HG02973 (cell line): ENCODE measurements around the gene ACACA.

ENCODE experiments used
- ATAC-seq: cut with Tn5 transposase; IDR thresholded peaks from one replicate; pipeline ENCODE4 v1.9.1; 2021; ENCODE audit warnings: moderate library complexity; ENCODE audit not compliant: unreplicated experiment

Gene ACACA

DNA sequence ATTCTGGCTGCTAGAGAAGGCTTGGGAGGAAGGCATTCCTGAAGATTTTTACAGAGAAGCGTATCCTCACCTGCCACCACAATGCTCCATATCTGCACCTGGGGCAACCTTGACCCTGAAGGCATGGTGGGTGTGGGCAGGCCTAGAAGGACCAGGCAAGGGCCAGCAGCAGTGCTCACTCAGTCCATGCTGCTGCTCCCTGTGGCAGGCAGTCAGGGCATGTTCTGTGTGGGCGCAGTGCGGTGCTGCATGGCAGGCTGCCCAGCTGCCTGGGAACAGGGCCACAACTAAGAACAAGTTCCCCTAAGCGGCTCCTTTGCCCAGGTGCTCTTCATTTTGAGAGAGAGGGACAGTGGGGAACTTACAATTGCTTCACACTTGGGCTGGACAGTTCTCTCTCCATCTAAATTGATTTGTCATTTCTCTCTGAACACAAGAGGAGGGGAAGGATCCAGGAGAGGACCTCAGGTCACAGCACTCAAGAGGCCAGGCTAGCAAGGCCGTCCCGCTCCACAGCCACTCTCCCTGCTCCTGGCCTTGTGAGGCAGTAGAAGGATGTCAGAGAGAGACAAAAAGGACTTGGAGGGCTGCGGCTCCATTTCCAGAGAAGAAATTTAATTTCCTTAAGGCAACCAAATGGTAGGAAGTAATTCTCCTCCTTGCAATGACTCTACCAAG is 299.1 kb downstream of the ACACA start:
- ATAC-seq, result no peak

DNA sequence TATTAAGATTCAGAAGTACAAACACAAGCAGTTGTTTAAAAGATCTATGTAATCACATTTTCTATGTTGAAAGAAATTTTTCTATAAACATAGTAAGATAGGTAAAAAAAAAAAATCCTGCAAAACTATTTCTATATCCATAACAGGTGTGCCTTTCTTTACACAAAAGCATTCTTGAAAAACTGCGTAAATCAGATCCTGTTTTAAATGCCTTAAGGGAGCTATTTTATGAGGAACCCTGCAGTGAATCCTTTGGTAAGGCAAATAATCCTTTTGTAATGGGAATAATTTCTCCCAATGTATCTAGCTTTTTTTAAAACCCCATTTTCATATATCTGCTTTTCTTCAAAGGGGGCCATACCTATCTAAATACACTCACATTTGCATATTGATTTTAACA is 300.6 kb downstream of the ACACA start:
- ATAC-seq, result no peak

DNA sequence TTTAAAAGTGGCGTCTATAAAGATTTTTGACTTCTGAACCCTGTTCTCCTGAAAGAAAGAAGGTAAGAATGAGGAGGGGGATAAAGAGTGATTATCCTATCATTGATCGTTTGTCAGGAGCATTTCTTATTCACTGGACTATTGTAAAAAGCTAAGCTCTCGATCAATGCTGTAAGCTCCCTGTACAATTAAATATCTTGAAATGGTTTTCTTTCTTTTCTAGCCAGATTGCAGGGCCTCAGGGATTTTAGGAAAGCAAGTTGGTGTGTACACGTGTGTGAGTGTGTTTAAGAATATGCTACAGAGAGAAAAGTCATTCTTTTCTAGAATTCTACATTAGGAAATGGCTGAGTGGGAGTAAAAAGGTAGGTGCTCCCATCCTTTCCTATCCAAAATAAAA is 303.4 kb downstream of the ACACA start:
- ATAC-seq, result no peak

DNA sequence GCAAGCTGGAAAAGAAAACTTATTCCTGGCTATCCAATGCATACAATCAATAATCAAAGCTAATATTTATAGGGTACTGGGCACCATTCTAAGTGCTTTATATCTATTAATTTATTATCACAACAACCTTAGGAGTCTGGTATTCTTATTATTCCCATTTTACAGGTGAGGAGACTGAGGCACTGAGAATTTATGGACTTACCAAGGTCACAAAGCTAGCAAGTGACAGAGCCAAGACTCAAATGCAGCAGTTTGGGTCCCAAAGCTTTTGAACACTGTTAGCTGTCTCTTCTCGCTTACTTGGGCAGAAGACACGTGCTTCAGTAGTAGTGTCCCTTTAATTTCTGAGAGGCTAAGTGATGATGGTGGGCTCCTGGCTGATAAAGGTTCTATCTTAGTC is 305.3 kb downstream of the ACACA start:
- no peak for ATAC-seq

DNA sequence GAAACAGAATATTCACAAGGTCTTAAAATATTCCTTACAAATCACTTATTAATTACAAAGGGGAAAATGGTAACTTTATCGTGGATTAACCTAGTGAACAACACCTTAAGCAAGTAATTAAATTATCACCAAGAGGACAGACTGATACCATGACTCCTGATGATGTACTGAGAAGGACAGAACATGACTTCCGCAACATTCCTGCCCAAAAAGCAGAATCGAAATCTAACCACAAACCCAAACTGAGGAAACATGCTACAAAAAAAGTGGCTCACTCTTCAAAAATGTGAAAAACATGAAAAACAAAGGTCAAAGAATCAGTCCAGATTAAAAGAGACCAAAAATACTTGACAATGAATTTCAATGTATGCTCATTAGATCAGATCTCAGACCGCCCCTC is 306.4 kb downstream of the ACACA start:
- no peak for ATAC-seq

DNA sequence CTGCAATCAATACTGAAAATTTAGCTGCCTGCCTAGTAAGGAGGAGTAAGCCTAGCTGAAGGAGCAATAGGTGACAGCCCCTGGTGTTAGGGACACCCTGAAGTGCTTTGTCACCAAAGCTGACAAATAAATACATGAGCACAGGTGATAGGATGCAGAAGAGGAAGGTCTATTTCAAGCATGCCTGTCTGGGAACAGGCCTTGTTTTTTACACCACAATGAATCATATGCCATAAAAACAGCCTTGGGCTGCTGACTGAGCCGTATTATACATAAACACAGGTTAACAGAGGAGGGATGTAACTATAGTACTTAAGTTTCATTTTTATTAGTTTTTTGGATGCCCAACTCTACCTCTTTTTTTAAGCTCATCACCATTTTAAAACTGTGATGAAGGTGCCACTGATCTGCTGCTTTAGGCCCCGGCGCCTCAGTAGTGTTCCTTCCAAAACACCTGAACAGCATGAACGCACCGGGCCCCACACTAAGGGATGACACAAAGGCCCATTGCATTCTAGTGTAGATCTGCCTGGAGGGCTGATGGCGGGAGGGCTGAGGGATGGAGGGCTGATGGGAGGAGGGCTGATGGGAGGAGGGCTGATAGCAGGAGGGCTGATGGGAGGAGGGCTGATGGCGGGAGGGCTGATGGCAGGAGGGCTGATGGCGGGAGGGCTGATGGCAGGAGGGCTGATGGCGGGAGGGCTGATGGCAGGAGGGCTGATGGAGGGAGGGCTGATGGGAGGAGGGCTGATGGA is 307.5 kb downstream of the ACACA start:
- no peak for ATAC-seq

DNA sequence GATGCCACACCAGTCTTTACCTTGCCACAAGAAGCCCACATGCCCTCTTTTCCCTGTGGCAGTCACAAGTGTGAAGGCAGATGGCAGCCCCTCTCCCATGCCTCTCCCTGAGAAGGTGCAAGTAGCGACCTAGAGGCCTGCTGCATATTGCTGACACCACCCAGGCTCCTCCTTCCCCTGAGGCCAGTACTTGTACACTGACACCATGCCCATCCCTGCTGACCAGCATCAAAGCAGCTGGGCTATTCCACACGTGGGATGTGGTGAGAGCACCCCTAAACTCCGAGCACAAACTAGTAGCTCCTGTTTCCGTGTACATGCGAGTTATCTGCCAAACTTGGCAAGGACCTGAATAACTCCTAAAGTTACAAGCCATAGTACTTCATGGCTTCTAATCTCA is 308.5 kb downstream of the ACACA start:
- ATAC-seq, result no peak

DNA sequence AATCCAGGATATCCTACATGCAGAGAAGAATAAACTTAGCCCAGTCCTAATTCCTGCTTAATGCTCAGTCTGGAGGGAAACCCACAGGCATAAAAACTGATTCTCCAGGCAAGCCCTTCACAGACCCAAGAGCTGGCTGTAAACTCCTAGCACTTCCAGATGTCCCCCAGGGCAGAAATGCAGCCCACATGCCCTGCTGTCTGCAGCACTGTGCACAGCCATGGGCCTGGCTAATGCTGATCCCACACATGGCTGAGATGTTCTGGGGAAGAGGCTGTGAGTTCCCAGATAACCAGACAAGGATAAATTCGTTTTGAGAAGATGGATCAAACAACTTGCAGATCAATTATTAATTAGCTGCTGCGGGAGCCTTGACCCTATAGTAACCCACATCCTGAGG is 309.5 kb downstream of the ACACA start:
- no peak for ATAC-seq

DNA sequence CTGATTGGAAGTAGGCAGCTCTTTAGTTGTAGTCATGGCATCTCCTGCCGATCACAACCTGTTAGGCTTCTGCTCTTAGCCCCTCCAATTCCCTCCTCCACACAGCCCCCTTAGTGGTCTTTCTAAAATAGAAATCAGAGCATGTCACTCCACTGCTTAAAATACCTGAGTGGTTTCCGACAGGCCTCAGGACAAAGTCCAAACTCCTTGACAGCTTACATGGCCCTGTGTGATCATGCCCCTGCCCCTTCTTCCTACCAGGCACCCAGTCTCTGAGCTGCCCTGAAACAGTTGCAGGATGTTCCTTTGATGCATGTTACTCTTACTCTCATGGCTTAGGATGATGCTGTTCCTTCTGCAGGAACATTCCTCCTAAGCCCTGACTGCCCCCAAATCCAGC is 310.6 kb downstream of the ACACA start:
- no peak for ATAC-seq

DNA sequence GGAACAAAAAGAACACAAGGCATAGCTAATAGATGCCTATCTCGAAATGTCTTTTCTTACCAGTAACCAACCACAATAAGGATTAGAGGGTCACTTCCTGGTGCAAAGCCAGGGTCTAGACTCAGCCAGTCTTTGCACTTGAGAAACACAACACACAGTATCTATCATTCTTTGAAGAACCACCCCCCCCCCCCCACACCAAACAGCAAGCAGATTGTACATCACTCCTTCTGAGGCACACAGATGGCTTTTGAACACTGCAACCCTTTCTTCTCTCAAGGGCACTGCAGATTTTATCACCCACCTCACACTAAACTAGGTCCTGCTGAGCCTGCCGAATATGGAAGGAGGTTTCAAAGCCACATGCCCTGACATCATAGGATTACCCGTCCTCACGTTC is 312.2 kb downstream of the ACACA start:
- ATAC-seq, result no peak

DNA sequence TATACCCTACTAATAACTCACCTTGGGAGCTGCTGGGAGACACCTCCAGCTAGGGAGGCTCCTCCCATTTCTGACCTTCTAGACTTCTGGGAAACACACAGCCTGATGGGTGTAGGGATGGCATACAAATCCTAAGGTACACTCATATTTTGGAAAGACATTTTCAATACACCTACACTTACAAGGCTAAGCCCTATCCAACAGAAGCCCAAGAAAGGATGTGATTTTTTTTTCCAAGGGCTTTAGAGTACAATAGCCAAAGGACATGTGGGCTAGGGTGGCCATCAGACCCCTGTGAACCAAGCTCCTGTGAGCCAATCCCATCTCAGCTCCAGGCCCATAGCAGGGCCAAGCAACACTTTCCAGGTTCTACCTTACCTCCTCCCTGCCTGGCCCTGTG is 313.9 kb downstream of the ACACA start:
- ATAC-seq, result no peak

DNA sequence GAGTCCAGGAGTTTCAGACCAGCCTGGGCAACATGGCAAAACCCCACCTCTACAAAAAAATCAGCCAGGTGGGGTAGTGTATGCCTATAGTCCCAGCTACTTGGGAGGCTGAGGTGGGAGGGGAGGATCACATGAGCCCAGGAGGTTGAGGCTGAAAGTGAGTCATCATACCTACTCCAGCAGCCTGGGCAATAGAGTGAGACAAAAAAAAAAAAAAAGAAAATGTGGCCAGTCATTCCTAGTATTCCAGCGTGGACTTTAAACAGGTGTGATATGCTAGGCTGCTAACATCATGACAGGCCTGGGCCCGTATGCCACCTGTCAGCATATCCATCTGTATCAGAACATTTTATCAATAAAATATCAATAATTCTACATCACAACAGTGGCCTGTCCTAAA is 314.6 kb downstream of the ACACA start:
- ATAC-seq, result no peak

DNA sequence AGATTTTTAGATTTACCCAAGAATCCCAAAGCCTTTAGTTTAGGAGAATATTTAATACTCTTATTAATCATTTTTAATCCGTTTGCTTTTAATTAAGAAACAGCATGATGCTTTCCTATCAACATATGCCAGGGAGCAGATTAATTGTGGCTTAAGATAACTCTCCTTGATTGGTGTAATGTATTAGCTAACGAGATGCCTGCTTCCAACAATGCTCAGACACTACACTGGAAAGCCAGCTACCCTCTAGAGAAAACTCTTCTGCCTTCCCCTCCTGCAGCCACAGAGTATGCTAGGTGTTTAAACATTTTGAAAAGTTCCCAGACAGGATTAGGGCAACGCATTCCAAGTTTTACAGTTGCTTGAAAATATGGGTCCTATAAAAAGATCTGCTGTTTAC is 315.7 kb downstream of the ACACA start:
- ATAC-seq, result no peak

DNA sequence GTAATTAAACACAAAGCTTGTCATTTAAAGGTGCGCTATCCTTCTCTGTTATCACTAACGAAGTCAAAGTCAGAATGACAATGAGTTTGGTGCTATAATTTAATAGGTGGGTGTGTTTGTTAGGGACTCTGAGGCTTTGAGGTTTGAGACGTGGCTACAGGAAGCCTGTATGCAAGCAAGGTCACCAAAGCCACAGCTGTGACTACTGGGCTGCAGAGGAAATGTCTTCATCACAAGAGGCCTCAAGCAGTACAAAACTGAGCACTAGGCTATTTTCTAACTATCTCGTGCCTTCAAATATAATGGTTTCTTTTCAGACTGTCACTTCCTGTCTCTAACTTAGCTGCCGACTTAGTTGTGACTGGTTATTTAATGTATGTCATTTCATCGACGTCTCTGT is 316.7 kb downstream of the ACACA start:
- ATAC-seq, result peak; percentile 65

DNA sequence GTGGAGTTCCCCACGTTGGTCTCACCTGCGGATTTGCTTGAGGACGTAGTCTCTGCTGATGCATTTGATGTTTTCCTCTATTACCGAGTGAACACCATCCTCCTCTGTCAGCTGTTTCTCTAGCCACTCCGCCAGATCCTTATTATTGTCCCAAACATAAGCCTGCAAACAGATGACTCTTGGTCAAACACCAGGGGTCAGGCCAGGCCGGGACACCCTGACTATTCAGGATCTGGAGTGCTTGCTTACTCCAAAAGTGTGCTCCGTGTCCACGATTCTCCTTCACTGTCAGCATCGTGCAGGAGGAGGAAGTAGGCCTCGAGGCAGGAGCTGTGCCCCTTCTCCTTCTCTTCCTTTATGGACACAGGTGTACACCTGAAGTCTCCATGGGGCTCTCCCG is 317.7 kb downstream of the ACACA start:
- ATAC-seq, result no peak

DNA sequence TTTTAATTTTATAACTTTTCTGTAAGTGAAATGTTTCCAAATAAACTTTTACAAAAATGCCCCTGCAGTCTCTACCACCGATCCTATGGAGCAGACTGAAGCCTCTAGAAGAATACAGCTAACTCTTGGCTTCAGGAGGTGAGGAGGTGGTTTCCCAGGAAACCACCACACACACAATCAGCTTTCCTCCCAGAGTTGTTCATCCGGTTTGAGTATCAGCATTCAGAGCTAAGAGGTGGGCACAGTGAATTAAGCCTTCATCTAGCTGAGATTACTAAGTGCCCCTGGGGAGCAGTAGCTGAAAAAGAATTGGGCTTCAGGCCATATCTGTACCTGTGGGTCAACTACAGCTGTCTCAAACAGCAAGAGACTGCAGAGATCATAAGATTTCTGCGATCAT is 318.2 kb downstream of the ACACA start:
- ATAC-seq, result no peak

DNA sequence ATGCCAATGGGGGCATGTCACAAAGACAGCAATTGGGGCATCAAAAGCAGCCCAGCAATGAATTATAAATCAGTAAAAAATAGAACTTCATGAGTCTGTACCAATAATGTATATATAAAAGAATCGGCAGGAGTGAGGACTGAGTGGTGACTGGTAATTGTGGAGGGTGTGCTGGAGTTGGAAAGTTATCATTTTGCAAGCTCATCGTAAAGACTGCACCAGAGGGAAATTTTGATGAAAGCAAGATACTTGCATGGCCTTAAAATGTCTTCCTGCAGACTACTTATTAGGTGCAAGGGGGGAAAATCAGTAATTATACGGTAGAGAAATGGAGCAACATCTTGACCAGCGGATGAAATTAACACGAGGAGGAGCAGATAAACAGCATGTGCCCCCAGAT is 319.0 kb downstream of the ACACA start:
- no peak for ATAC-seq

DNA sequence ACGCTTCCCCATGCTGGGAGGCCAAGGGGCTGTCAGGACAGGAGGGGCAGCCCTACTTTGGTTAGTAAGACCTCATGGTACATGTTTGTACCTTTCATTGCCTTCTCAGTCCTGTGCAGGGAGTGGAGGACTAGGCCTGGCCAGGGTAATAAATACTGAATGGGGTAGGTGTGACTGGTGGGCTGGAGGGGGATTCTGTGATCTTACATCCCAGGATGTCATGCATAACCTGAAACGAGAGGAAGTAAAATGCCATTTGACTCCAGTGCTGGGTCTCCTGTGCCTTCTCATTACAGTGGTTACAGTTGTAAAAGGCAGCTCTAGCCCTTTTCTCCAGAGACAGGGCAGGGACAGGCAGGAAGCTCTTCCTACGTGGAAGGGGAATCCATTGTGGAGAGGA is 319.7 kb downstream of the ACACA start:
- ATAC-seq, result no peak

DNA sequence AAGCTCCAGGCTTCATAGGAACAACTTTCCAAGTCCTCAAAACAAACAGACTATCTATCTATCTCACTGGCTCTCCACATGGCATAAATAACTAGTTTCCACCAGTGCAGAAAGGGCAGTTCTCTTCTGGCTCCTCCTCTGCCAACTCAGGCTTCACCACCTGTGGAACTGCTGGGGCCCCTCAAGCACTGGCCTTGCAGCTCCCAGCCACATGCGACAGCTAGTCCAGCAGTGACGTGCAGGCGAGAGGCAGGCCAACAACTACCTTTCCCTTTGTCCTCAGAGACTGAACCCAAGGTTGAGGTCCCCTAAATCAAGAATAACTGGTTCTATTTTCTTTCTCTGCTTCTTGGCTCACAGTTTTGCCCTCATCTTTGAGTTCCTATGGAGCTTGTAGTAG is 320.3 kb downstream of the ACACA start:
- ATAC-seq, result no peak

DNA sequence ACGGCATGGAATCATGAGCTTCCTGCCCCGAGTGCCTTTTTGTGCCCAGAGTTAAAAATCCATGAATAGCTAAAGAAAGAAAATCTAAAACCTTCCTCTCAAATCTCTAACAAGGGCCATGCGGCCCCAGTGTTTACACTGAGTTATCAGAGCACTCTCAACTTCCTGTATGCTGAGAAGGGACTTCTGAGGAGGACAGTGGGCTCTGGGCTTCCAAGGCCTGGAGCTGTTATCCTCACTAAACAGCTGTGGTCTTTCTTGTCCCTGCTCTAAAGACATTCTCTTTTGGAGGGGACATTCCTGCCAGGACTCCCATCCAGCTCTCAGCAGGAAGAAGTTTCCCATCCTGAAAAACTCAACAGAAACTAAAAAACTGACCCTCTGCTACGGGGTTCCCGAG is 322.3 kb downstream of the ACACA start:
- no peak for ATAC-seq

DNA sequence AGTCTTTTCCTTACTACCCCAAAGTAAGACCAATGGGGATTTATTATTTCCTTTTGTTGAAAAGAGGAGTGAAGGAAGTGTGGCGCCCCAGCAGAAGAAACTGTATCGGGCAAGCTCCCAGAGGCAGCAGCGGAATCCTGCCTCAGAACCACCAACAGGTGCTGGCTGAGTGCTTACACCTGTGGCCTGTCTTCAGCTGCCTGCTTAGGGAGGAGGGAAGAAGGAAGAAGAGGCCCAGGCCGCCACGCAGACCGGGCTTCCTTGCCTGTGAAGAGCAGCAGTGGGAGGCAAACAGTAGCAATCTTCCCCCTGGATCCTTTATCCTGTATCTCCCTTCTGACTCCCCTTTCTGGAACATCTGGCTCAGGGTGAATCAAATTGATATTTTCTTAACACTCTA is 323.2 kb downstream of the ACACA start:
- ATAC-seq, result no peak

DNA sequence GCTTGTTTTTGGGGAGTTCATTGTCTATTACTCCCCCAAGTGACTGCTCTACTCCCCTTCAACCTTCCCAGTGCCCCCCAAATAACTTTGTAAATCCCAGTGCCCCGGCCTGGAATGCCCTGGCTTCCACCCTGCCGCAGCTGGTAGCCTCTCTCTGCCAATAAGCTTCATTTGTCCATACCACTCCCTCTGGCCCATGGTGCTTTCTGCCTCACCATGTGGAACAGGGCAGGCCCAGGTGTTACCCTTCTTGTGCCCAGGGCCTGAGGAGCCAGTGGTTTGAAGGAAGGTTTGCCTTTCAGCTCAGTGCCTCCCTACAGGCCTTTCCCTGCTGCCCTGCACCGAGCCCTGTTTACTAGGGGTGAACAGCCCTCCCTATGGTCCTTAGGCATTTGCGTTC is 323.7 kb downstream of the ACACA start:
- ATAC-seq, result no peak

DNA sequence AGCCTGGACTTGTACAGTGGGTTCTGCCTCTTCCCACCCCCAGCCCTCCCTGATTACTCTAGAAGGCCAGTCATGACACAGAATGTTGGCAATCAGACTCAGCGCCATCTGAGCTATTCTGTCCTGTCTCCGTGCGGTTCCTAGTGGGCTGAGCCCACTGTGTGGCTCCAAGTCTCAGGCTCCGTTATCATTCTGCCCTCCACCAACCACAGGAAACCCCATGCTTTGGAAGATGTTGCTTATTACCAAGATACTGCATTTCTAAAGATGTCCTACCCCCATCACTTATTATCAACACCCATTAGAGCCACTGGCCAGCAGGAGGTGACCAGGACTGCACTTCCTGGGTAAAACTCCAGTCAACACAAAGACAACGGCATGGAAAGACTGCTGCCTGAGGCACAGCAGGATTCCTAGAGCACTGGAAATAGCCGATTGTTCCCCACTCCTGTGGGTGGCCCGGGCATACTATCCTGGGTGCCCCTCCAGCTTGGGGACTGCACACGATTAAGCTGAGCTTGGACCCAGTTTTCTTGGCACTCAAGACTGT is 324.2 kb downstream of the ACACA start:
- ATAC-seq, result no peak
